GM23248 (cell line): ENCODE measurements around the gene ENPP6.

Experiments
- EZH2 ChIP-seq: fragments of 200-600 bp; sonication (generic); IDR thresholded peaks from 2 replicates; pipeline ENCODE4 v1.6.1; 2018; ENCODE audit warnings: antibody characterized with exemption, mild to moderate bottlenecking; ENCODE audit not compliant: insufficient read depth, poor library complexity, severe bottlenecking
- EZH2phosphoT487 ChIP-seq: fragments of 200-600 bp; sonication (generic); IDR thresholded peaks from 2 replicates; pipeline ENCODE4 v1.6.1; 2018; ENCODE audit warnings: antibody characterized with exemption, moderate library complexity, mild to moderate bottlenecking, low read depth; ENCODE audit not compliant: insufficient read depth

GRCh38 chr4:184262901-184263300 is 45.2 kb upstream of the ENPP6 start:
- TF ChIP-seq EZH2: no peak
- TF ChIP-seq EZH2phosphoT487: no peak
